Upper lobe of left lung (tissue), 6 donors: ENCODE results near the gene CMTM2. TPM values are rescaled to one million over a fixed set of nuclear protein-coding genes. Genes with fewer than 3 reads are reported as not detected.
A peak's percentile ranks its signal among the peaks of the same experiment; 100 is the strongest.

Experiments used
- ATAC-seq, 2 donors: fragments of 200-7000 bp; cut with Tn5 transposase; one replicate each; pipeline ENCODE4 v1.9.1; 2022; ENCODE audit warnings: mild to moderate bottlenecking in 2 of 2, moderate library complexity in 2 of 2; ENCODE audit not compliant: low FRiP score in 2 of 2
- DNase-seq, 2 donors: peaks; one replicate each; pipeline ENCODE4 v3.0.0-alpha.2; 2019 to 2020
- H3K27ac ChIP-seq, 4 donors: fragments of 200-600 bp; sonication (generic); one replicate each; pipeline ENCODE4 v1.5.1; 2016 to 2019
- H3K27me3 ChIP-seq, 4 donors: fragments of 200-600 bp; sonication (generic); one replicate each; pipeline ENCODE4 v1.5.1; 2017 to 2019
- H3K36me3 ChIP-seq, 4 donors: fragments of 200-600 bp; sonication (generic); one replicate each; pipeline ENCODE4 v1.5.1; 2016 to 2019
- H3K4me1 ChIP-seq, 4 donors: fragments of 200-600 bp; sonication (generic); one replicate each; pipeline ENCODE4 v1.5.1; 2018 to 2019
- H3K4me3 ChIP-seq, 4 donors: fragments of 200-600 bp; sonication (generic); one replicate each; pipeline ENCODE4 v1.5.1; 2017 to 2019; ENCODE audit warnings: mild to moderate bottlenecking in 2 of 4, moderate library complexity in 1 of 4
- H3K9me3 ChIP-seq, 4 donors: fragments of 200-600 bp; sonication (generic); one replicate each; pipeline ENCODE4 v1.5.1; 2018 to 2019
- EP300 ChIP-seq, 4 donors: sonication (generic); formaldehyde crosslinking; IDR thresholded peaks; one replicate each; pipeline ENCODE4 v1.5.1; 2017; ENCODE audit warnings: antibody characterized with exemption in 4 of 4, control low read depth in 2 of 4
- POLR2A ChIP-seq, 4 donors: fragments of 450-650 bp; IDR thresholded peaks; one replicate each; pipeline ENCODE4 v1.5.1; 2016 to 2017; ENCODE audit warnings: antibody characterized with exemption in 4 of 4, mild to moderate bottlenecking in 2 of 4
- POLR2AphosphoS5 ChIP-seq, 2 donors: sonication (generic); formaldehyde crosslinking; IDR thresholded peaks; one replicate each; pipeline ENCODE4 v1.5.1; 2017; ENCODE audit warnings: antibody characterized with exemption in 2 of 2
- WGBS, 2 donors: methylation state at CpG; one replicate each; pipeline ENCODE4 v1.1.5; 2017 to 2018; 5-methylcytosine and 5-hydroxymethylcytosine counted together
- total RNA-seq, 6 donors: library from RNA; depleted of rRNA in 4 of 6; stranded (reverse); fragments of >200 nt in 4 of 6; gene quantifications; one replicate each; pipeline versions ENCODE4 v1.1.0 to v1.2.1, GENCODE V29; 2016 to 2021
- TF ChIP-seq, protein P1 (sequence below), 6 experiments: fragments of 450-650 bp in 4 of 6; fragments of 200-600 bp in 2 of 6; sonication (generic) in 2 of 6; IDR thresholded peaks; one replicate each; pipeline ENCODE4 v1.5.1; 2016 to 2019; ENCODE audit warnings: antibody characterized with exemption in 6 of 6
- donor health status: DM: no; HTN: no; CAD: no; lungs with moderate emphysema.
- donor health status: DM: no; HTN: yes; CAD: no; lungs with severe emphysema.

The CMTM2 gene
- total RNA-seq, 6 donors from 2014 or later: 0.55 to 4.4 (median 3.4) TPM; not detected in 2

DNA sequence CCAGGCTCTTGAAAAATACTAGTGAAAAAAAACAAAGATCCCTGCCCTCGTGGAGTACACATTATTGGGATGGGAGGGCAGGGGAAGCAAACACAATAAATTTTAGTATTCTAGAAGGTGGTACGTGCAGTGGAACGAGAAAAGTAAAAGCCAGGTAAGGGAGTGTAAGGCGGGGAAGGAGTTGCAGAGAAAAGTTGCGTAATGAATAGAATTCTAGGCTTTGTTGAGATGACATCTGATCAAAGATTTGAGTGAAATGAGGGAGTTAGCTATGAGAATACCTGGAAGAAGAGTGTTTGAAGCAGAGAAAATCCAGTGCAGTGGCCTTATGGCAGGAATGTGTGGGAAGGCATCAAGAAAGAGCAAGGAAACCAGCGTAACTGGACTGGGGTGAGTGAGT, 24.8 kb upstream of the CMTM2 start:
- peaks cover 0 to 23% (median 5%) of the 10 kb centered on the region in 4 donors for H3K36me3 ChIP-seq
- H3K27ac ChIP-seq: no peak overlapping the region
- no peaks in the 10 kb centered on the region for H3K27me3 ChIP-seq
- ATAC-seq (no peak), DNase-seq (no peak)
- TF ChIP-seq POLR2A (IDR thresholded peaks at IDR 0.05) (no peak), POLR2AphosphoS5 (IDR thresholded peaks at IDR 0.05) (no peak)
- H3K9me3 ChIP-seq: no peaks in the 10 kb centered on the region
- H3K4me1 ChIP-seq: peaks cover 26 to 49% (median 30%) of the 10 kb centered on the region in 4 donors
- WGBS, 2 donors: 88 to 90% methylated on average over 6 of the region's 6 CpGs
- H3K4me3 ChIP-seq: peak overlapping the region in 2 of 4 donors; percentile 56 to 68

DNA sequence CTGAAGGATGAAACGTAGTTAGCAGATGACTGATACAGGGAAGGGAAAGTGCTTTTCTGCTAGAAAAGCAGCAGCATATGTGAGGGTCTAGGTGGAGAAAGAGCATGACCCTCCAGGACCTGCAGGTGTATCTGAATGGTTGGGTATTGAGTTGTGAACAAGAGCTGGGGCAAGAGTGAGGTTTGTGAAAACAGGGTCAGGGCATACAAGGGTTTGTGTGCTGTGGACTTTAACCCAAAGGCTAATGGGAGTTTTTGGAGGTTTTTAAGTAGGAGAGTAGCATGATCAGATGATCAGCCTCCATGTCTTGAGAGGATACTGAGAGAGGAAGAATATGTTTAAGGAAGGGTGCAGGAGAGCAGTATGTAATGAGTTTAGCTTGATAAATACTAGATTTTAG, 19.2 kb upstream of the CMTM2 start:
- H3K4me3 ChIP-seq: no peak overlapping the region
- WGBS, 2 donors: 83 to 84% methylated on average over 1 of the region's 1 CpG
- no peak overlapping the region for H3K27ac ChIP-seq
- H3K9me3 ChIP-seq: no peaks in the 10 kb centered on the region
- no peak for TF ChIP-seq POLR2AphosphoS5 (IDR thresholded peaks at IDR 0.05)
- TF ChIP-seq POLR2A (IDR thresholded peaks at IDR 0.05): no peak
- TF ChIP-seq, protein P1, sequence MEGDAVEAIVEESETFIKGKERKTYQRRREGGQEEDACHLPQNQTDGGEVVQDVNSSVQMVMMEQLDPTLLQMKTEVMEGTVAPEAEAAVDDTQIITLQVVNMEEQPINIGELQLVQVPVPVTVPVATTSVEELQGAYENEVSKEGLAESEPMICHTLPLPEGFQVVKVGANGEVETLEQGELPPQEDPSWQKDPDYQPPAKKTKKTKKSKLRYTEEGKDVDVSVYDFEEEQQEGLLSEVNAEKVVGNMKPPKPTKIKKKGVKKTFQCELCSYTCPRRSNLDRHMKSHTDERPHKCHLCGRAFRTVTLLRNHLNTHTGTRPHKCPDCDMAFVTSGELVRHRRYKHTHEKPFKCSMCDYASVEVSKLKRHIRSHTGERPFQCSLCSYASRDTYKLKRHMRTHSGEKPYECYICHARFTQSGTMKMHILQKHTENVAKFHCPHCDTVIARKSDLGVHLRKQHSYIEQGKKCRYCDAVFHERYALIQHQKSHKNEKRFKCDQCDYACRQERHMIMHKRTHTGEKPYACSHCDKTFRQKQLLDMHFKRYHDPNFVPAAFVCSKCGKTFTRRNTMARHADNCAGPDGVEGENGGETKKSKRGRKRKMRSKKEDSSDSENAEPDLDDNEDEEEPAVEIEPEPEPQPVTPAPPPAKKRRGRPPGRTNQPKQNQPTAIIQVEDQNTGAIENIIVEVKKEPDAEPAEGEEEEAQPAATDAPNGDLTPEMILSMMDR (IDR thresholded peaks at IDR 0.05): no peak
- TF ChIP-seq EP300 (IDR thresholded peaks at IDR 0.05): no peak
- no peaks in the 10 kb centered on the region for H3K27me3 ChIP-seq
- DNase-seq: no peak
- peaks cover 0 to 67% (median 8%) of the 10 kb centered on the region in 4 donors for H3K36me3 ChIP-seq
- no peak for ATAC-seq
- H3K4me1 ChIP-seq: peaks cover 0 to 7% (median 1%) of the 10 kb centered on the region in 4 donors

DNA sequence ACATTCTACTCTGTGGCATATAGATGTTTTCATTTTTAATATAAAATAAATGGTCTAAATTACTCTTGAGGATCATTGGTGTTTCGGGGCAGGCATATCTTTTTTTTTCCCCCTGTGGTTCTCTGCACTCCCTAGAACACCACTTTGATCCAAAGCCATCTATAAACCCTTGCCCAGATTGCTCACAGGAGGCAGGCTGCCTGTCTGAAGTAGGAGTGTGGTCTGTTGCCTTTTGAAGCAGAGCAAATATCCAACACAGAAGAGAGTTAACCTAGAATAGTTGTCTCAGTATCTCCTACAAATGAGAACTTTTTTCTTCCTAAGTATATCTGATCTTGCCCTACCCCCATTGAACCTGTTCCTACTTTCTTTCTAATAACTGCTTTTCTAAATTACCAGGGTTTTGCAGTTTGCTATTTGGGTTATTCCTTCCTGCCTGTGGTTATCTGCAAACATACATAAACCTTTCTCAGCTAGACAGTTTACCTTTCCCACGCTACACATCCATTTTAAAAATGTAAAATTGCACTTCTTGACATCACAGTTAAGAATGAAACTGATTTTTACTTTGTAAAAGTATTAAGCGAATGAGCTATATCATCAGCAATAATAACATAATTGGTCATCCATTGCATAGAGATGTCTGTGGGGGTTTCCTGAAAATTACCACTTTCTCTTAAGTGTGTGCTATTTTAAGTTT, 17.7 kb upstream of the CMTM2 start:
- peaks cover 0 to 4% (median 1%) of the 10 kb centered on the region in 4 donors for H3K4me1 ChIP-seq
- no peaks in the 10 kb centered on the region for H3K27me3 ChIP-seq
- H3K9me3 ChIP-seq: no peaks in the 10 kb centered on the region
- no peak for ATAC-seq
- TF ChIP-seq, protein P1 (IDR thresholded peaks at IDR 0.05): no peak
- no peak for TF ChIP-seq POLR2A (IDR thresholded peaks at IDR 0.05)
- no peak for TF ChIP-seq POLR2AphosphoS5 (IDR thresholded peaks at IDR 0.05)
- no peak for TF ChIP-seq EP300 (IDR thresholded peaks at IDR 0.05)
- WGBS, 2 donors: 93 to 95% methylated on average over 3 of the region's 3 CpGs
- H3K27ac ChIP-seq: peak overlapping the region in 1 of 4 donors; percentile 5
- DNase-seq: no peak
- peaks cover 0 to 79% (median 21%) of the 10 kb centered on the region in 4 donors for H3K36me3 ChIP-seq
- H3K4me3 ChIP-seq: no peak overlapping the region

DNA sequence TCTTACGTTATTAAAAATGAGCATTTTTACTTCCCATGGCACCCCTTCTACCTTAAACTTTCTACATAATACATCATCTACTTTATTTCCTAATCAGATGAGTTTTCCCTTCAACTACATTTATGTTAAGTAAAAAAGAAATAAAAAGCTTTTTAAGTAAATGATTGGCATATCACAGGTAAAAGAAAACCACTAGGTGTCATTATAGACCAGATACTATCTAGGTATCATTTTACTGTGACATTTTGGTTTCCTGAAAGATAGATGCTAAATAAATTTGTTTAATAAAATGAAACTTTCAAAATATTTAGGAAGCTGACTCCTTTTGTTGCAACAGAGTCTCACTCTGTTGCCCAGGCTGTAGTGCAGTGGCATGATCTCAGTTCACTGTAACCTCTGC, 16.9 kb upstream of the CMTM2 start:
- H3K4me1 ChIP-seq: peaks cover 0 to 4% (median 1%) of the 10 kb centered on the region in 4 donors
- TF ChIP-seq POLR2AphosphoS5 (IDR thresholded peaks at IDR 0.05): no peak
- TF ChIP-seq EP300 (IDR thresholded peaks at IDR 0.05): no peak
- TF ChIP-seq, protein P1 (IDR thresholded peaks at IDR 0.05): no peak
- TF ChIP-seq POLR2A (IDR thresholded peaks at IDR 0.05): no peak
- 73 to 88% methylated on average over 1 of the region's 1 CpG for WGBS, 2 donors
- H3K36me3 ChIP-seq: peaks cover 0 to 80% (median 29%) of the 10 kb centered on the region in 4 donors
- no peak overlapping the region for H3K27ac ChIP-seq
- H3K27me3 ChIP-seq: no peaks in the 10 kb centered on the region
- DNase-seq (no peak), ATAC-seq (no peak)
- H3K4me3 ChIP-seq: no peak overlapping the region
- no peaks in the 10 kb centered on the region for H3K9me3 ChIP-seq

GRCh38 chr16:66562986-66563385, 16.3 kb upstream of the CMTM2 start:
- H3K4me3 ChIP-seq: no peak overlapping the region
- no peaks in the 10 kb centered on the region for H3K27me3 ChIP-seq
- H3K9me3 ChIP-seq: no peaks in the 10 kb centered on the region
- TF ChIP-seq, protein P1 (IDR thresholded peaks at IDR 0.05): no peak
- no peak for TF ChIP-seq EP300 (IDR thresholded peaks at IDR 0.05)
- TF ChIP-seq POLR2AphosphoS5 (IDR thresholded peaks at IDR 0.05): no peak
- no peak for TF ChIP-seq POLR2A (IDR thresholded peaks at IDR 0.05)
- H3K36me3 ChIP-seq: peaks cover 0 to 74% (median 29%) of the 10 kb centered on the region in 4 donors
- DNase-seq (no peak), ATAC-seq (no peak)
- H3K4me1 ChIP-seq: peaks cover 0 to 4% (median 1%) of the 10 kb centered on the region in 4 donors
- peak overlapping the region in 1 of 4 donors; percentile 3 for H3K27ac ChIP-seq
- 76 to 91% methylated on average over 2 of the region's 2 CpGs for WGBS, 2 donors
